Astrocyte (in vitro differentiated cells and primary cell): ENCODE data around the gene HTN3.
"Not testable (repeated sequence)": the region's sequence is repeated elsewhere in the genome, so short reads cannot be mapped to it uniquely, and the experiment has no call there.

Experiments
- EZH2 ChIP-seq: IDR thresholded peaks from 2 replicates; pipeline ENCODE4 v1.6.1; 2012; ENCODE audit warnings: mild to moderate bottlenecking, low read length, inconsistent platforms; ENCODE audit not compliant: insufficient read depth
- TF ChIP-seq, protein P1 (sequence below): IDR thresholded peaks from 2 replicates; pipeline ENCODE4 v1.5.1; 2011; ENCODE audit warnings: low read depth, mild to moderate bottlenecking, inconsistent platforms, low read length, moderate library complexity; ENCODE audit not compliant: insufficient read depth

DNA sequence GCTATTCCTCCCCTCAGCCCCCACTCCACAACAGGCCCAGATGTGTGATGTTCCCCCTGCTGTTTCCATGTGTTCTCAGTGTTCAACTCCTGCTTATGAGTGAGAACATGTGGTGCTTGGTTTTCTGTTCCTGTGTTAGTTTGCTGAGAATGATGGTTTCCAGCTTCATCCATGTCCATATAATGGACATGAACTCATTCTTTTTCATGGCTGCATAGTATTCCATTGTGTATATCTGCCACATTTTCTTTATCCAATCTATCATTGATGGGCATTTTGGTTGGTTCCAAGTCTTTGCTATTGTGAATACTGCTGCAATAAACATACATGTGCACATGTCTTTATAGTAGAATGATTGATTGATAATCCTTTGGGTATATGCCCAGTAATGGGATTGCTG lies 11.7 kb downstream of the HTN3 start:
- TF ChIP-seq, protein P1, sequence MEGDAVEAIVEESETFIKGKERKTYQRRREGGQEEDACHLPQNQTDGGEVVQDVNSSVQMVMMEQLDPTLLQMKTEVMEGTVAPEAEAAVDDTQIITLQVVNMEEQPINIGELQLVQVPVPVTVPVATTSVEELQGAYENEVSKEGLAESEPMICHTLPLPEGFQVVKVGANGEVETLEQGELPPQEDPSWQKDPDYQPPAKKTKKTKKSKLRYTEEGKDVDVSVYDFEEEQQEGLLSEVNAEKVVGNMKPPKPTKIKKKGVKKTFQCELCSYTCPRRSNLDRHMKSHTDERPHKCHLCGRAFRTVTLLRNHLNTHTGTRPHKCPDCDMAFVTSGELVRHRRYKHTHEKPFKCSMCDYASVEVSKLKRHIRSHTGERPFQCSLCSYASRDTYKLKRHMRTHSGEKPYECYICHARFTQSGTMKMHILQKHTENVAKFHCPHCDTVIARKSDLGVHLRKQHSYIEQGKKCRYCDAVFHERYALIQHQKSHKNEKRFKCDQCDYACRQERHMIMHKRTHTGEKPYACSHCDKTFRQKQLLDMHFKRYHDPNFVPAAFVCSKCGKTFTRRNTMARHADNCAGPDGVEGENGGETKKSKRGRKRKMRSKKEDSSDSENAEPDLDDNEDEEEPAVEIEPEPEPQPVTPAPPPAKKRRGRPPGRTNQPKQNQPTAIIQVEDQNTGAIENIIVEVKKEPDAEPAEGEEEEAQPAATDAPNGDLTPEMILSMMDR, result not testable (repeated sequence)
- TF ChIP-seq EZH2, result not testable (repeated sequence)
